ENCODE results near the gene NRL. TPM values are rescaled to one million over a fixed set of nuclear protein-coding genes. Genes with fewer than 3 reads are reported as not detected.

NRL gene
- total RNA-seq, result 3.4 and 3.5 TPM in 2 replicates

GRCh38 chr14:24114532-24115421 is at the start of gene NRL, which contains the start of gene DCAF11:
Gene NRL, minus strand, starts transcription at chr14:24114949. Its CDS starts 32,101 bp downstream, at chr14:24082848.
Gene DCAF11, plus strand, starts transcription at chr14:24114777. Its CDS starts 818 bp downstream, at chr14:24115595.

GRCh38 chr14:24160850-24161804 is 46.4 kb upstream of the NRL start, which contains the start of gene IRF9:
Gene IRF9, plus strand, starts transcription at chr14:24161265. Its CDS starts 880 bp downstream, at chr14:24162145.

GRCh38 chr14:24146978-24147760 is 32.4 kb upstream of the NRL start, which contains the start of gene RNF31:
Gene RNF31, plus strand, starts transcription at chr14:24147498. Its CDS starts 201 bp downstream, at chr14:24147699.

GRCh38 chr14:24146453-24146977 is 31.8 kb upstream of the NRL start, which contains the start of gene PSME2:
Gene PSME2, minus strand, starts transcription at chr14:24146610. Its CDS starts 29 bp downstream, at chr14:24146581.

GRCh38 chr14:24141097-24141880 is 26.5 kb upstream of the NRL start, which contains the start of gene EMC9:
Gene EMC9, minus strand, starts transcription at chr14:24141591. Its CDS starts 287 bp downstream, at chr14:24141304.

GRCh38 chr14:24135834-24136683 is 21.3 kb upstream of the NRL start, which contains the start of gene PSME1:
Gene PSME1, plus strand, starts transcription at chr14:24136194. Its CDS starts 69 bp downstream, at chr14:24136263.

GRCh38 chr14:24130380-24130716 is 15.6 kb upstream of the NRL start, which contains the start of gene FITM1:
Gene FITM1, plus strand, starts transcription at chr14:24130659. Its CDS starts 905 bp downstream, at chr14:24131564.

GRCh38 chr14:24093901-24094840 is 20.6 kb downstream of the NRL start, which contains the start of gene PCK2:
Gene PCK2, plus strand, starts transcription at chr14:24094311. Its CDS starts 95 bp downstream, at chr14:24094406.

GRCh38 chr14:24071144-24071697 is 43.5 kb downstream of the NRL start, which contains the start of gene CPNE6:
Gene CPNE6, plus strand, starts transcription at chr14:24071562. Its CDS starts 1,375 bp downstream, at chr14:24072937.

GRCh38 chr14:24051789-24052655 is 62.7 kb downstream of the NRL start, which contains the start of gene CARMIL3:
Gene CARMIL3, plus strand, starts transcription at chr14:24052009. Its CDS starts 145 bp downstream, at chr14:24052154.

Other genes starting within 250 kb of the NRL start
- 39.6 and 44.0 TPM in 2 replicates for gene DHRS4, start 161.2 kb downstream of the NRL start, total RNA-seq
- gene DHRS4L2, start 126.0 kb downstream of the NRL start, total RNA-seq, result 11.9 and 19.0 TPM in 2 replicates
- under 0.01 and 0.38 TPM in 2 replicates for gene CARMIL3, start 62.9 kb downstream of the NRL start, total RNA-seq
- not detected in 2 replicates for gene CPNE6, start 43.4 kb downstream of the NRL start, total RNA-seq
- 65.0 and 80.9 TPM in 2 replicates for gene PCK2, start 20.6 kb downstream of the NRL start, total RNA-seq
- gene DCAF11, start 172 bp downstream of the NRL start, total RNA-seq, result 38.0 and 68.5 TPM in 2 replicates
- 0.13 TPM in 1 of 2 replicates, not detected in the other for gene FITM1, start 15.7 kb upstream of the NRL start, total RNA-seq
- 139 and 159 TPM in 2 replicates for gene PSME1, start 21.2 kb upstream of the NRL start, total RNA-seq
- 10.3 and 38.1 TPM in 2 replicates for gene EMC9, start 26.6 kb upstream of the NRL start, total RNA-seq
- 64.3 and 68.9 TPM in 2 replicates for gene PSME2, start 31.7 kb upstream of the NRL start, total RNA-seq
- 34.9 and 54.6 TPM in 2 replicates for gene RNF31, start 32.5 kb upstream of the NRL start, total RNA-seq
- 24.6 and 85.1 TPM in 2 replicates for gene IRF9, start 46.3 kb upstream of the NRL start, total RNA-seq
- gene REC8, start 57.1 kb upstream of the NRL start, total RNA-seq, result 151 and 228 TPM in 2 replicates
- 50.6 and 80.5 TPM in 2 replicates for gene IPO4, start 73.9 kb upstream of the NRL start, total RNA-seq
- 58.7 and 75.7 TPM in 2 replicates for gene TM9SF1, start 80.5 kb upstream of the NRL start, total RNA-seq
- not detected in 2 replicates for gene TSSK4, start 90.7 kb upstream of the NRL start, total RNA-seq
- 20.2 and 24.4 TPM in 2 replicates for gene CHMP4A, start 98.5 kb upstream of the NRL start, total RNA-seq
- 5.9 and 16.9 TPM in 2 replicates for gene MDP1, start 101.1 kb upstream of the NRL start, total RNA-seq
- 93.6 and 135 TPM in 2 replicates for gene NEDD8, start 117.4 kb upstream of the NRL start, total RNA-seq
- gene GMPR2, start 118.0 kb upstream of the NRL start, total RNA-seq, result 42.7 and 54.6 TPM in 2 replicates
- 44.0 and 47.4 TPM in 2 replicates for gene TINF2, start 127.7 kb upstream of the NRL start, total RNA-seq
- gene TGM1, start 148.2 kb upstream of the NRL start, total RNA-seq, result 0.65 and 0.89 TPM in 2 replicates
- gene RABGGTA, start 156.6 kb upstream of the NRL start, total RNA-seq, result 33.7 TPM in 2 replicates
- gene DHRS1, start 184.8 kb upstream of the NRL start, total RNA-seq, result 19.7 and 46.5 TPM in 2 replicates
- gene NOP9, start 184.9 kb upstream of the NRL start, total RNA-seq, result 18.1 and 23.1 TPM in 2 replicates
- gene CIDEB, start 193.0 kb upstream of the NRL start, total RNA-seq, result 1.1 and 1.3 TPM in 2 replicates
- 1.1 and 1.3 TPM in 2 replicates for gene LTB4R2, start 195.2 kb upstream of the NRL start, total RNA-seq
- gene LTB4R, start 196.6 kb upstream of the NRL start, total RNA-seq, result 0.98 and 1.9 TPM in 2 replicates
- gene ADCY4, start 220.1 kb upstream of the NRL start, total RNA-seq, result 0.16 and 1.5 TPM in 2 replicates
- gene RIPK3, start 225.0 kb upstream of the NRL start, total RNA-seq, result 1.1 and 1.8 TPM in 2 replicates